OCI-LY3 (cell line): ENCODE data around the gene HHAT.
"Not testable (repeated sequence)": the region's sequence is repeated elsewhere in the genome, so short reads cannot be mapped to it uniquely, and the experiment has no call there.

Source experiments
- H2AFZ ChIP-seq: fragments of 200-600, 300-600 bp; shearing (Covaris generic); 2 replicates; pipeline ENCODE4 v1.6.0; 2014; ENCODE audit warnings: antibody characterized with exemption, low read depth, low read length
- H3K27ac ChIP-seq: fragments of 200-600, 300-600 bp; sonication (generic); 2 replicates; pipeline ENCODE4 v1.5.1; 2014; ENCODE audit warnings: mild to moderate bottlenecking, low read length, moderate library complexity, mixed read lengths
- H3K27me3 ChIP-seq: fragments of 200-600, 300-600 bp; sonication (generic); 2 replicates; pipeline ENCODE4 v1.6.1; 2014; ENCODE audit warnings: low read depth, low read length, mixed read lengths
- H3K36me3 ChIP-seq: fragments of 200-600, 300-600 bp; sonication (generic); replicated peaks from 2 replicates; pipeline ENCODE3; 2014; ENCODE audit warnings: low read depth, low read length, mixed read lengths
- H3K4me1 ChIP-seq: fragments of 300-600, 200-600 bp; sonication (generic); 2 replicates; pipeline ENCODE4 v1.6.1; 2014; ENCODE audit warnings: low read length, mixed read lengths
- H3K4me2 ChIP-seq: fragments of 200-600, 300-600 bp; sonication (generic); 2 replicates; pipeline ENCODE4 v1.6.1; 2014; ENCODE audit warnings: low read length, mixed read lengths
- H3K4me3 ChIP-seq: fragments of 300-600, 200-600 bp; sonication (generic); 2 replicates; pipeline ENCODE4 v1.5.1; 2014; ENCODE audit warnings: antibody characterized with exemption, mild to moderate bottlenecking, low read length, moderate library complexity
- H3K79me2 ChIP-seq: fragments of 300-600, 200-600 bp; shearing (Covaris generic); 2 replicates; pipeline ENCODE4 v1.6.1; 2014; ENCODE audit warnings: mild to moderate bottlenecking, low read length, mixed read lengths
- H3K9ac ChIP-seq: fragments of 300-600, 200-600 bp; shearing (Covaris generic); 2 replicates; pipeline ENCODE4 v1.6.0; 2014; ENCODE audit warnings: mild to moderate bottlenecking, low read length, moderate library complexity
- H3K9me3 ChIP-seq: fragments of 200-600, 300-600 bp; shearing (Covaris generic); 2 replicates; pipeline ENCODE4 v1.6.1; 2014; ENCODE audit warnings: low read length, mixed read lengths; ENCODE audit not compliant: insufficient read depth
- H4K20me1 ChIP-seq: fragments of 200-600, 300-600 bp; sonication (generic); 2 replicates; pipeline ENCODE4 v1.6.1; 2016; ENCODE audit warnings: low read length, mixed read lengths; ENCODE audit not compliant: insufficient read depth
- CTCF ChIP-seq: fragments of 200-600, 300-600 bp; sonication (generic); IDR thresholded peaks from 2 replicates; pipeline ENCODE4 v1.5.1; 2014; ENCODE audit warnings: antibody characterized with exemption, low read length, low read depth
- EZH2phosphoT487 ChIP-seq: fragments of 200-600 bp; shearing (Covaris generic); IDR thresholded peaks from 2 replicates; pipeline ENCODE4 v1.6.1; 2018; ENCODE audit warnings: antibody characterized with exemption, mixed run types, low read depth

HHAT gene

DNA sequence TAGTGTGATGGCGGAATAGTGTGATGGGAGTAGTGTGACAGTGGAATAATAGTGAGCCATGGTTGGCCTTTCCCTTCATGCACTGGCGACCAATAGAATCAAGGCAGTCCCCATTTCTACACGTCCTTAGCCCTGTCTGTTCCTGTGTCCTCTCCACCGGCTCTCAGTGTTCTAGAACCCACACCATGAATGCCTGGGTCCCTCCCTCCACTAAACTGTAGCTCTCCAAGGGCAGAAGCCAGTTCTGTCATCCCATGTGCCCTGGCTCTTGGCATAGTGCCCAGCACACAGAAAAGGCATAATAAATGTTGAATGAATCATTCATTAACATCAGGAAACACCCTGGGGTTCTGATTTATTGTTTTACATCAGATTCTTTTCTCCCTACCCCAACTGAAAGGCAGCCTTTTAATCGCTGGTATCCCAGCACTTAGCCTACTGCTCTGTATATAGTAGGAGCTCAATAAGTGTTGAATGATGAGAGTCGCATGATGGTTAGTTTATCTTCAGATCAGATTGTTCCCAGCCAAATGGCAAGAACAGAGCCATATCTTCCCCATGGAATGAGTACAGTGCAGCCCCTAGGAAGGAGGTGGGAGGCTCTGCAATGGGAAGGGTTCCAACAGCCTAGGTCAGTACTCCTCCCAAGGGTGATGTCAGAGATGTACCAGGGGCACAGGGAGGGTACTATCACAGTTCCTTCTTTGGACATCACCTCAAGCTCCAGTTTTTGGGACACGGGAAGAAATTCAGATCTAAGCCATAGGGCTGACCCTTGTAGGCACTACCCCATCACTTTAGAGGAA lies 325.7 kb downstream of the HHAT start:
- no peak overlapping the region for H3K4me3 ChIP-seq
- H2AFZ ChIP-seq, result no peak overlapping the region
- no peak overlapping the region for H3K9ac ChIP-seq
- H3K4me1 ChIP-seq, result peaks cover 10% of the 10 kb centered on the region
- TF ChIP-seq EZH2phosphoT487 (no peak), CTCF (no peak)
- H3K27me3 ChIP-seq, result no peaks in the 10 kb centered on the region
- no peak overlapping the region for H3K4me2 ChIP-seq
- H3K79me2 ChIP-seq, result no peaks in the 10 kb centered on the region
- no peaks in the 10 kb centered on the region for H3K9me3 ChIP-seq
- H3K36me3 ChIP-seq, result no peaks in the 10 kb centered on the region
- no peaks in the 10 kb centered on the region for H4K20me1 ChIP-seq
- H3K27ac ChIP-seq, result no peak overlapping the region

DNA sequence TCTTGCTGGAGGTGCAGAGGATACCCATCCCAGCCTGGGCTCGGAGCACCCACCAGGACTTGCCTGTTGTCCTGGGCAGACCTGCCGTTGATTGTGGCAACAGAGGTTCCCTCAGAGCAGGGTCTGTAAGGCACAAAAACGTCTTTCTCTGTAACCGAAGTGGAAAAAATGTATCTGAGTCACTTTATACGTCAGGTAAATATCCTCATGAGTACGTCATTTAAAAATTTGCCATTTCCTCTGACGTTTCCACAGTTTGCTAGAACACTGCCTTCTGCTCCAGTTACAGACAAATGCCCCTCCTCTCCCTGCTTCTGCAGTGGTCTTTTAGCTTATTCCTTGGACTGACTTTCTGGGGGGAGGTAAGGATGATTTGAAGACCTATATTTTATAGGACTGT lies 326.8 kb downstream of the HHAT start:
- no peak for TF ChIP-seq EZH2phosphoT487
- TF ChIP-seq CTCF, result no peak
- Histone ChIP-seq H3K27me3 (no peaks in the 10 kb centered on the region), H2AFZ (no peak overlapping the region), H4K20me1 (no peaks in the 10 kb centered on the region), H3K36me3 (no peaks in the 10 kb centered on the region), H3K4me3 (no peak overlapping the region), H3K79me2 (no peaks in the 10 kb centered on the region), H3K9me3 (no peaks in the 10 kb centered on the region), H3K27ac (no peak overlapping the region), H3K4me2 (no peak overlapping the region), H3K9ac (no peak overlapping the region), H3K4me1 (peaks cover 10% of the 10 kb centered on the region)

- Histone ChIP-seq H3K4me3 (no peak overlapping the region), H3K9me3 (no peaks in the 10 kb centered on the region), H3K9ac (no peak overlapping the region), H3K27ac (no peak overlapping the region), H3K27me3 (no peaks in the 10 kb centered on the region), H3K36me3 (no peaks in the 10 kb centered on the region), H3K4me1 (peaks cover 2% of the 10 kb centered on the region), H3K79me2 (no peaks in the 10 kb centered on the region), H4K20me1 (no peaks in the 10 kb centered on the region), H2AFZ (no peak overlapping the region), H3K4me2 (no peak overlapping the region)
- TF ChIP-seq EZH2phosphoT487, result no peak
- no peak for TF ChIP-seq CTCF
Measured at GRCh38 chr1:210657806-210658205, 329.1 kb downstream of the HHAT start.

DNA sequence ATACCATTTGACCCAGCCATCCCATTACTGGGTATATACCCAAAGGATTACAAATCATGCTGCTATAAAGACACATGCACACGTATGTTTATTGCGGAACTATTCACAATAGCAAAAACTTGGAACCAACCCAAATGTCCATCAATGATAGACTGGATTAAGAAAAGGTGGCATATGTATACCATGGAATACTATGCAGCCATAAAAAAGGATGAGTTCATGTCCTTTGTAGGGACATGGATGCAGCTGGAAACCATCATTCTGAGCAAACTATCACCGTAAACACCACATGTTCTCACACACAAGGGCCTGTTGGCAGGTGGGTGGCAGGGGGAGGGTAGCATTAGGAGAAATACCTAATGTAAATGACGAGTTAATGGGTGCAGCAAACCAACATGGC lies 332.8 kb downstream of the HHAT start:
- not testable (repeated sequence) for H3K36me3 ChIP-seq, H3K27ac ChIP-seq, H3K9ac ChIP-seq, H3K79me2 ChIP-seq, H3K9me3 ChIP-seq, H2AFZ ChIP-seq, H3K27me3 ChIP-seq, H4K20me1 ChIP-seq, H3K4me3 ChIP-seq, H3K4me2 ChIP-seq
- peaks cover 12% of the 10 kb centered on the region for H3K4me1 ChIP-seq
